H1 (cell line): ENCODE measurements around the gene ZNF681. TPM values are rescaled to one million over a fixed set of nuclear protein-coding genes. Genes with fewer than 3 reads are reported as not detected.
"Not testable (repeated sequence)": the region's sequence is repeated elsewhere in the genome, so short reads cannot be mapped to it uniquely, and the experiment has no call there.

Source experiments
- CTCF ChIA-PET: fragments of 300-600 bp; sonication (Branson Sonifier 250); formaldehyde crosslinking; loops from one replicate; lab custom pipeline; 2021; ENCODE audit not compliant: partially characterized antibody; lab: Charles Lee
- POLR2A ChIA-PET: fragments of 300-600 bp; sonication (Branson Sonifier 250); formaldehyde crosslinking; loops from one replicate; lab custom pipeline; 2021; ENCODE audit warnings: inconsistent platforms; ENCODE audit not compliant: partially characterized antibody; lab: Charles Lee
- DNase-seq, 2 experiments: peaks; one replicate each; pipeline versions ENCODE4 v3.0.0 to v3.0.0-alpha.2; 2010 to 2022; ENCODE audit warnings: low spot score in 2 of 2, low read depth in 1 of 2, mixed read lengths in 1 of 2
- FAIRE-seq: peaks from 2 replicates; lab custom pipeline; 2011; peaks lifted over from hg19 to GRCh38; lab: Jason Lieb, UNC
- H2AFZ ChIP-seq: 2 replicates; pipeline ENCODE4 v1.8.1; 2012; ENCODE audit warnings: low read length, inconsistent platforms
- H2AK5ac ChIP-seq: 2 replicates; pipeline ENCODE4 v1.6.1; 2013; ENCODE audit warnings: low read depth, low read length
- H2BK120ac ChIP-seq: replicated peaks from 2 replicates; pipeline ENCODE3; 2013; ENCODE audit warnings: low read depth, low read length, inconsistent platforms
- H2BK12ac ChIP-seq: 2 replicates; pipeline ENCODE4 v1.6.1; 2013; ENCODE audit warnings: low read depth, low read length
- H2BK15ac ChIP-seq: 2 replicates; pipeline ENCODE4 v1.6.1; 2013; ENCODE audit warnings: low read length
- H2BK20ac ChIP-seq: 2 replicates; pipeline ENCODE4 v1.6.1; 2013; ENCODE audit warnings: low read length
- H2BK5ac ChIP-seq: 2 replicates; pipeline ENCODE4 v1.6.1; 2013; ENCODE audit warnings: low read depth, low read length
- H3K14ac ChIP-seq: 2 replicates; pipeline ENCODE4 v1.6.1; 2013; ENCODE audit warnings: inconsistent platforms; ENCODE audit not compliant: insufficient read length
- H3K18ac ChIP-seq: 2 replicates; pipeline ENCODE4 v1.6.1; 2013; ENCODE audit warnings: low read length; ENCODE audit errors: extremely low read depth
- H3K23ac ChIP-seq: 2 replicates; pipeline ENCODE4 v1.6.1; 2013; ENCODE audit warnings: inconsistent platforms; ENCODE audit not compliant: insufficient read length
- H3K23me2 ChIP-seq: 2 replicates; pipeline ENCODE4 v1.6.1; 2013; ENCODE audit warnings: low read depth, low read length
- H3K27ac ChIP-seq: 2 replicates; pipeline ENCODE4 v1.6.1; 2011; ENCODE audit warnings: low read depth, low read length, inconsistent platforms
- H3K27me3 ChIP-seq, 4 experiments: replicated peaks in 1 of 4; 1 replicate in 1 of 4; 2 replicates in 3 of 4; pipeline versions ENCODE4 v1.6.1 to v1.8.1; 2011 to 2013; ENCODE audit warnings: low read length in 3 of 4, mild to moderate bottlenecking in 3 of 4, inconsistent platforms in 2 of 4, mixed read lengths in 2 of 4, moderate library complexity in 1 of 4; ENCODE audit not compliant: control insufficient read depth in 3 of 4, insufficient read depth in 3 of 4; ENCODE audit errors: extremely low read depth in 1 of 4
- H3K36me3 ChIP-seq, 4 experiments: 2 replicates each; pipeline versions ENCODE4 v1.6.1 to v1.8.1; 2011 to 2013; ENCODE audit warnings: mild to moderate bottlenecking in 4 of 4, low read length in 3 of 4, moderate library complexity in 2 of 4, control low read depth in 1 of 4, inconsistent platforms in 1 of 4; ENCODE audit not compliant: insufficient read depth in 4 of 4, control insufficient read depth in 2 of 4
- H3K4ac ChIP-seq: replicated peaks from 2 replicates; pipeline ENCODE3; 2013; ENCODE audit warnings: low read length, low read depth, mixed read lengths, inconsistent platforms; ENCODE audit not compliant: insufficient read length
- H3K4me1 ChIP-seq, 4 experiments: replicated peaks in 1 of 4; 1 replicate in 1 of 4; 2 replicates in 3 of 4; pipeline versions ENCODE4 v1.6.1 to v1.8.1; 2011 to 2013; ENCODE audit warnings: low read length in 3 of 4, inconsistent platforms in 2 of 4, mixed read lengths in 1 of 4; ENCODE audit not compliant: insufficient read depth in 4 of 4, control insufficient read depth in 3 of 4
- H3K4me2 ChIP-seq, 2 experiments: 2 replicates each; pipeline versions ENCODE4 v1.6.1 to v1.8.1; 2011 to 2013; ENCODE audit warnings: low read depth in 2 of 2, low read length in 2 of 2, control low read depth in 1 of 2, inconsistent platforms in 1 of 2, mild to moderate bottlenecking in 1 of 2; ENCODE audit not compliant: insufficient read depth in 1 of 2
- H3K4me3 ChIP-seq, 4 experiments: fragments of 200-600, 300-600 bp in 1 of 4; sonication (generic), shearing (Covaris generic), sonication (Bioruptor Twin) in 1 of 4; 2 replicates each; pipeline versions ENCODE4 v1.5.1 to v1.8.1; 2011 to 2016; ENCODE audit warnings: low read length in 4 of 4, low read depth in 3 of 4, control low read depth in 2 of 4, inconsistent platforms in 2 of 4, mild to moderate bottlenecking in 2 of 4, mixed read lengths in 1 of 4, moderate library complexity in 1 of 4; ENCODE audit not compliant: insufficient read depth in 2 of 4; ENCODE audit errors: extremely low read depth in 1 of 4
- H3K56ac ChIP-seq: replicated peaks from 2 replicates; pipeline ENCODE3; 2013; ENCODE audit warnings: low read depth, mild to moderate bottlenecking, mixed read lengths, low read length, inconsistent platforms; ENCODE audit not compliant: insufficient read length
- H3K79me1 ChIP-seq: 2 replicates; pipeline ENCODE4 v1.6.1; 2013; ENCODE audit warnings: low read depth, low read length, control low read depth
- H3K79me2 ChIP-seq, 2 experiments: 2 replicates each; pipeline versions ENCODE4 v1.6.1 to v1.8.1; 2012 to 2013; ENCODE audit warnings: low read length in 2 of 2, mild to moderate bottlenecking in 2 of 2, inconsistent platforms in 1 of 2; ENCODE audit not compliant: insufficient read depth in 2 of 2, control insufficient read depth in 1 of 2
- H3K9ac ChIP-seq, 4 experiments: replicated peaks in 1 of 4; 1 replicate in 1 of 4; 2 replicates in 3 of 4; pipeline versions ENCODE4 v1.6.1 to v1.8.1; 2011 to 2013; ENCODE audit warnings: low read depth in 3 of 4, low read length in 3 of 4, control low read depth in 2 of 4, mild to moderate bottlenecking in 2 of 4, moderate library complexity in 2 of 4, inconsistent platforms in 1 of 4; ENCODE audit errors: extremely low read depth in 1 of 4
- H3K9me3 ChIP-seq, 2 experiments: 2 replicates each; pipeline versions ENCODE4 v1.6.1 to v1.8.1; 2012 to 2013; ENCODE audit warnings: mild to moderate bottlenecking in 2 of 2, moderate library complexity in 2 of 2, control low read depth in 1 of 2, inconsistent platforms in 1 of 2, low read depth in 1 of 2, low read length in 1 of 2, mixed read lengths in 1 of 2; ENCODE audit not compliant: insufficient read depth in 2 of 2
- H4K20me1 ChIP-seq, 2 experiments: replicated peaks in 1 of 2; 2 replicates each; pipeline versions ENCODE3 to v1.8.1; 2011 to 2013; ENCODE audit warnings: inconsistent platforms in 2 of 2, low read length in 2 of 2, mild to moderate bottlenecking in 1 of 2; ENCODE audit not compliant: insufficient read depth in 2 of 2, control insufficient read depth in 1 of 2
- H4K5ac ChIP-seq: 2 replicates; pipeline ENCODE4 v1.6.1; 2013; ENCODE audit warnings: low read length, low read depth, mixed read lengths, inconsistent platforms; ENCODE audit not compliant: insufficient read length
- H4K8ac ChIP-seq: 2 replicates; pipeline ENCODE4 v1.8.0; 2013; ENCODE audit warnings: mild to moderate bottlenecking, moderate library complexity, low read length, inconsistent platforms; ENCODE audit not compliant: insufficient read depth; ENCODE audit errors: extremely low read depth
- H4K91ac ChIP-seq: replicated peaks from 2 replicates; pipeline ENCODE3; 2013; ENCODE audit warnings: low read length, mixed read lengths, inconsistent platforms; ENCODE audit not compliant: insufficient read length
- WGBS, 2 experiments: shearing (Covaris generic) in 1 of 2; methylation state at CpG; one replicate each; pipeline versions ENCODE4 v1.1.6 to v1.1.7; 2013 to 2015; ENCODE audit warnings: low lambda C conversion rate in 2 of 2, mixed read lengths in 2 of 2, inconsistent platforms in 1 of 2, low coverage in 1 of 2, missing lambda C conversion rate in 1 of 2; ENCODE audit not compliant: insufficient replicate concordance in 2 of 2, insufficient coverage in 1 of 2, insufficient read length in 1 of 2; ENCODE audit errors: extremely low coverage in 1 of 2, missing lambda C conversion rate in 1 of 2; 5-methylcytosine and 5-hydroxymethylcytosine counted together
- polyA plus RNA-seq, 7 experiments: library from polyadenylated mRNA; depleted of rRNA in 3 of 7; stranded (reverse) in 5 of 7; unstranded in 2 of 7; fragments of >200 nt in 5 of 7; fragments of 200-250 nt in 2 of 7; gene quantifications; 1 replicate in 5 of 7; 2 replicates in 1 of 7; 4 replicates in 1 of 7; pipeline versions ENCODE4 v1.2.1 to v1.2.3, GENCODE V29; 2011 to 2013; ENCODE audit warnings: missing spikeins in 2 of 7, mixed read lengths in 2 of 7
- total RNA-seq: library from RNA; stranded (reverse); fragmentation: NEBNext Ultra II Directional; extraction: Animal tissue kit (Norgen Biotek cat#: 25700); gene quantifications from 2 replicates; pipeline ENCODE4 v1.2.1, GENCODE V29; 2021

The ZNF681 gene
- total and polyA plus RNA-seq, 2 of the 8 experiments (the other 6 are each of a cell fraction or from before 2014, with no cell fraction given) = 1.1 to 6.8 TPM

- H4K91ac ChIP-seq, CTCF ChIA-PET, H3K18ac ChIP-seq, H2BK20ac ChIP-seq, H3K79me1 ChIP-seq, H3K4me2 ChIP-seq, H4K5ac ChIP-seq, H3K4me3 ChIP-seq, H2BK120ac ChIP-seq, H2AFZ ChIP-seq, H3K4ac ChIP-seq, H2BK5ac ChIP-seq, H3K79me2 ChIP-seq, FAIRE-seq, POLR2A ChIA-PET, H2BK12ac ChIP-seq, DNase-seq, H3K23ac ChIP-seq, H3K4me1 ChIP-seq, H2BK15ac ChIP-seq, H3K14ac ChIP-seq, H2AK5ac ChIP-seq, H3K27me3 ChIP-seq, H4K8ac ChIP-seq, H4K20me1 ChIP-seq, H3K9ac ChIP-seq, H3K27ac ChIP-seq, H3K56ac ChIP-seq, H3K23me2 ChIP-seq, H3K36me3 ChIP-seq: not testable (repeated sequence)
- H3K9me3 ChIP-seq = peaks cover 6 to 14% of the 10 kb centered on the region in 2 experiments; a peak in 2 of 4 replicates
- 80% methylated on average over 6 of the region's 6 CpGs; no CpG with 5 or more reads in 1 of the 2 experiments for WGBS, 2 experiments
Measured at GRCh38 chr19:23730729-23731465, 27.8 kb downstream of the ZNF681 start.

GRCh38 chr19:23724161-23724560, 34.5 kb downstream of the ZNF681 start:
- Histone ChIP-seq H2AFZ (peak overlapping the region; percentile 85), H2BK12ac (peak overlapping the region; percentile 3; the same call in 1 of the 2 replicates)
- H3K9ac ChIP-seq, H3K56ac ChIP-seq, H3K23ac ChIP-seq, DNase-seq, H3K18ac ChIP-seq, H2BK15ac ChIP-seq, H4K91ac ChIP-seq, H2BK120ac ChIP-seq, H3K4me2 ChIP-seq, H3K14ac ChIP-seq, H3K4ac ChIP-seq, H3K79me1 ChIP-seq, H2AK5ac ChIP-seq, H3K4me3 ChIP-seq, H3K36me3 ChIP-seq, H2BK5ac ChIP-seq, H2BK20ac ChIP-seq, H3K23me2 ChIP-seq, H3K4me1 ChIP-seq, H3K9me3 ChIP-seq, H4K8ac ChIP-seq, FAIRE-seq, H4K5ac ChIP-seq, H3K79me2 ChIP-seq, H3K27me3 ChIP-seq, CTCF ChIA-PET, POLR2A ChIA-PET, H4K20me1 ChIP-seq, H3K27ac ChIP-seq: not testable (repeated sequence)
- 80% methylated on average over 2 of the region's 6 CpGs; no CpG with 5 or more reads in 1 of the 2 experiments for WGBS, 2 experiments
